T-cell (primary cell): Measurements from ENCODE around the gene LRG1. TPM values are rescaled to one million over a fixed set of nuclear protein-coding genes. Genes with fewer than 3 reads are reported as not detected.

Experiments used
- ATAC-seq, 4 experiments: fragments of 200-7000 bp in 3 of 4; fragments of 150-1000 bp in 1 of 4; cut with Tn5 transposase; replicated peaks in 1 of 4; 1 replicate in 3 of 4; 2 replicates in 1 of 4; pipeline ENCODE4 v1.10.0; 2021; ENCODE audit warnings: moderate library complexity in 3 of 4, mild to moderate bottlenecking in 2 of 4, moderate number of reproducible peaks in 1 of 4
- CTCF ChIA-PET, 2 donors: fragments of 300-600 bp; sonication (Branson Sonifier 250); formaldehyde crosslinking; loops; one replicate each; lab custom pipeline; 2022; ENCODE audit warnings: antibody characterized with exemption in 2 of 2; lab: Charles Lee
- POLR2A ChIA-PET, 2 donors: fragments of 300-600 bp; sonication (Branson Sonifier 250); formaldehyde crosslinking; loops; one replicate each; lab custom pipeline; 2022; ENCODE audit warnings: antibody characterized with exemption in 2 of 2; lab: Charles Lee
- DNase-seq, 35 experiments: peaks; one replicate each; pipeline versions ENCODE4 v3.0.0 to v3.0.0-alpha.2; 2013 to 2023
- H3K27ac ChIP-seq: one replicate; pipeline ENCODE4 v1.5.1; 2013; ENCODE audit warnings: low read length
- H3K27me3 ChIP-seq, 2 experiments: replicated peaks in 1 of 2; 1 replicate in 1 of 2; 2 replicates in 1 of 2; pipeline versions ENCODE4 v1.6.1 to v1.7.0; 2013; ENCODE audit warnings: low read length in 1 of 2, mixed read lengths in 1 of 2; ENCODE audit not compliant: control insufficient read depth in 2 of 2, insufficient read depth in 2 of 2; ENCODE audit errors: extremely low read depth in 1 of 2
- H3K36me3 ChIP-seq, 2 donors: 1 replicate in 1 of 2; 2 replicates in 1 of 2; pipeline versions ENCODE4 v1.6.1 to v1.7.0; 2013; ENCODE audit warnings: low read length in 1 of 2; ENCODE audit not compliant: control insufficient read depth in 2 of 2, insufficient read depth in 1 of 2; ENCODE audit errors: extremely low read depth in 1 of 2
- H3K4me1 ChIP-seq, 2 experiments: 1 replicate in 1 of 2; 2 replicates in 1 of 2; pipeline versions ENCODE4 v1.6.1 to v1.7.0; 2013; ENCODE audit warnings: low read length in 2 of 2, mixed read lengths in 1 of 2; ENCODE audit not compliant: insufficient read depth in 2 of 2, control insufficient read depth in 1 of 2; ENCODE audit errors: extremely low read depth in 1 of 2
- H3K4me3 ChIP-seq, 2 donors: 1 replicate in 1 of 2; 2 replicates in 1 of 2; pipeline versions ENCODE4 v1.5.1 to v1.7.0; 2013; ENCODE audit warnings: mild to moderate bottlenecking in 2 of 2, low read length in 1 of 2, moderate library complexity in 1 of 2; ENCODE audit not compliant: control insufficient read depth in 1 of 2; ENCODE audit errors: extremely low read depth in 1 of 2
- H3K9me3 ChIP-seq: 2 replicates; pipeline ENCODE4 v1.7.0; 2013
- H3K27ac Mint-ChIP-seq, 2 donors: one replicate each; pipeline ENCODE4 v1.8.0; 2020 to 2021; ENCODE audit warnings: mild to moderate bottlenecking in 2 of 2, mixed read lengths in 2 of 2
- H3K27me3 Mint-ChIP-seq, 2 donors: one replicate each; pipeline ENCODE4 v1.8.0; 2021 to 2022; ENCODE audit warnings: mixed read lengths in 2 of 2
- H3K36me3 Mint-ChIP-seq: one replicate; pipeline ENCODE4 v1.8.0; 2021; ENCODE audit warnings: mixed read lengths
- H3K4me1 Mint-ChIP-seq, 3 donors: one replicate each; pipeline ENCODE4 v1.8.0; 2020 to 2022; ENCODE audit warnings: mixed read lengths in 3 of 3, mild to moderate bottlenecking in 1 of 3
- H3K4me3 Mint-ChIP-seq, 3 donors: one replicate each; pipeline ENCODE4 v1.8.0; 2020 to 2022; ENCODE audit warnings: mild to moderate bottlenecking in 3 of 3, mixed read lengths in 3 of 3, moderate library complexity in 3 of 3
- H3K9me3 Mint-ChIP-seq, 3 donors: one replicate each; pipeline ENCODE4 v1.8.0; 2020 to 2022; ENCODE audit warnings: mixed read lengths in 3 of 3
- WGBS: methylation state at CpG from one replicate; pipeline ENCODE4 v1.1.5; 2013; ENCODE audit warnings: missing lambda C conversion rate; ENCODE audit not compliant: insufficient coverage; 5-methylcytosine and 5-hydroxymethylcytosine counted together
- total RNA-seq, 35 experiments: library from RNA in 6 of 35; stranded (reverse) in 6 of 35; fragments of 120-200 nt in 1 of 35; gene quantifications; one replicate each; pipeline versions ENCODE4 v1.2.1 to v1.2.4 and lab custom pipeline; 2013 to 2026

LRG1 gene
- total RNA-seq, 5 donors from 2014 or later (not counting 1 experiment from before 2014, with no cell fraction given) = 0.13 to 0.32 (median 0.19) TPM; not detected in 2

DNA sequence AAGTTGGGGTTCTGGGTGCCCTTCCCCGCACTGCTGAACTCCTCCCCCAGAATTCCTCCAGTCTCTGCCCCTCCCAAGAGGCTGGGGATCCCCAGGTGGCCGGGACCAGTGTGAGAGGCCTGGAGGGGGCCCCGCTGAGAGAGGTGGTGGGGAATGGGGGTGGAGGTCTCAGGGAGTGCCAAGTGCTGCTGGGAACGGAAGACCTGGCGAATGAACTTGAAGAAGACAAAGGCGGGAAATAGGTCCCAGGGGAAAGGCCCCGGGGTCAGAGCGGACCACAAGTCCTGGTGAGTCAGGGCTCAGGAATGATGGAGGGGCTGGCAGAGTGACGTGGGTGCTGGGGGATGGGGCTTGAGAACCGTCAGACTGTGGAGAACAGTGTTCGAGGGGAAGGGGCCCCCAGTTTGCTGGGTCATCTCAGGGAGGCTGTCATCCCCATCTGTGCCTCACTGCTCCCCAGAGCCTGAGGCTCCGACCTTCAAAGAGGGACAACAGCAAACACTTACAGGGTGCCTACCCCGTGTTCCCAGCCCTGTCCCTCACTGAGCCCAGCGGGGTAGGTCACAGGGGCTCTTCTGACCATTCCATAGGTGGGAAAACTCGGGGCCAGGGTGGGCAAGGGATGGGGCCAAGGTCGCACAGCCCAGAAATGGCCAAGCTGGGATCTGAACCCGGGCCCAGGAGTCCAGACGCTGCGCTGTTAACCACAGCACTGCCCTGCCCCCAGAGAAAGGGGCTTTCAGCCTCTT, 35.6 kb upstream of the LRG1 start:
- Histone ChIP-seq H3K9me3 (no peaks in the 10 kb centered on the region), H3K4me3 (no peak overlapping the region), H3K27me3 (peaks cover 4 to 74% of the 10 kb centered on the region in 2 experiments), H3K4me1 (peaks cover 0 to 2% of the 10 kb centered on the region in 2 experiments), H3K36me3 (no peaks in the 10 kb centered on the region), H3K27ac (no peak overlapping the region)
- H3K36me3 Mint-ChIP-seq = no peaks in the 10 kb centered on the region
- no peaks in the 10 kb centered on the region for H3K4me1 Mint-ChIP-seq
- no peak for ATAC-seq
- H3K4me3 Mint-ChIP-seq = no peak overlapping the region
- H3K27ac Mint-ChIP-seq = no peak overlapping the region
- no peak for DNase-seq
- H3K9me3 Mint-ChIP-seq = no peaks in the 10 kb centered on the region
- POLR2A ChIA-PET = no interaction called here
- 38% methylated on average over 14 of the region's 19 CpGs for WGBS
- peaks cover 22 to 55% of the 10 kb centered on the region in 2 donors for H3K27me3 Mint-ChIP-seq
- CTCF ChIA-PET = interaction anchor here (0.6 to 1.1 kb wide), 3 partner anchors 18 to 886 kb away, joined by 3 to 4 read pairs (median 4); no protein-coding TSS in a partner anchor

DNA sequence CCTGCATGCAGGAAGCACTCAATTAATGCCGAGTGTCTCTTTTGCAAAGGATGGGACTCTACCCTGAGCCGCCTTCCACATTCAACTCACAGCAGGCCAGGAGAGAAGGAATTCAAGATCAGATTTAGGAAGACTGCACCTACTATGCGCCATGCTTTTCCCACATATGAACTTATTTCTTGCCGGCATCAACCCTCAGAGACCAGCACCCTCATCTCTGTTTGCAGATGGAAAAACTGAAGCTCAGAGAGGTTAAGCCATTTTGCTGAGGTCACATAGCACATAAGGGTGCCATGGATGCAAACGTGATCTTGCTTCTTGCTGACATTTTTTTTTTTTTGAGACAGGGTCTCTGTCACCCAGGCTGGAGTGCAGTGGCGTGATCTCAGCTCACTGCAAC, 33.8 kb upstream of the LRG1 start:
- Histone ChIP-seq H3K9me3 (no peaks in the 10 kb centered on the region), H3K36me3 (no peaks in the 10 kb centered on the region), H3K4me3 (no peak overlapping the region), H3K4me1 (no peaks in the 10 kb centered on the region), H3K27ac (no peak overlapping the region), H3K27me3 (peaks cover 1 to 57% of the 10 kb centered on the region in 2 experiments)
- no peak for ATAC-seq
- no peak for DNase-seq
- Mint-ChIP-seq H3K27ac (no peak overlapping the region), H3K4me1 (no peaks in the 10 kb centered on the region), H3K36me3 (no peaks in the 10 kb centered on the region), H3K9me3 (no peaks in the 10 kb centered on the region), H3K4me3 (no peak overlapping the region), H3K27me3 (peaks cover 13 to 39% of the 10 kb centered on the region in 2 donors)
- 71% methylated on average over 3 of the region's 6 CpGs for WGBS
- ChIA-PET POLR2A (no interaction called here), CTCF (no interaction called here)

DNA sequence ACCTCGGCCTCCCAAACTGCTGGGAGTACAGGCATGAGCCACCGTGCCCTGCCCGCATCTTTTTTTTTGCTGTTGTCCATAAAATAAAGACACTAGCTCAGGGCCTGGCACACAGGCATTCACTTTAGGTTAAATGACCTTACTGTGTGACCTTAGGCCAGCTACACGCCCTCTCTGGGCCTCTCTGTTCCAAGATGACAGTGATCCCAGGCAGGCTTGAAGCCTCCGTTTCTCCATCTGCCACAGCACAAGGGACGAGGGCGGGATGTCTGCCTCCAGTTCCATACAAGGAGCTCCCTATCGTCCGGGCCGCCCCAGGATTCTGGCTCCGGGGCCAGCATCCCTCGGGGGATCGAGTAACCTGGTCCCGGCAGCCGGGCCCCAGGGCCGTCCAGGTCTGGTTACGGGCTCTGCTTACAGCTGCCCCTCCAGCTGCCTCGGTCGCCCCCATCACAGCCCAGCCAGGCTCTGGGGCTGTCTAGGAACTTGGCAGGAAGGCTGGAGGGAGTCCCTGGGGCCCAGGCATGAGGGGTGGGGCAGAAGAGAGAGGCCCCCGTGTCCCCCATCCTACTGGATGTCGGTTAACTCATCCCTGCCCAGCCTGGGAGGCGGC, 31.6 kb upstream of the LRG1 start:
- POLR2A ChIA-PET = no interaction called here
- no peak for DNase-seq
- Mint-ChIP-seq H3K27ac (no peak overlapping the region), H3K36me3 (no peaks in the 10 kb centered on the region), H3K4me3 (no peak overlapping the region), H3K27me3 (peaks cover 12 to 30% of the 10 kb centered on the region in 2 donors), H3K9me3 (no peaks in the 10 kb centered on the region), H3K4me1 (no peaks in the 10 kb centered on the region)
- WGBS = 85% methylated on average over 17 of the region's 22 CpGs
- H3K27ac ChIP-seq = no peak overlapping the region
- CTCF ChIA-PET = interaction anchor here in 1 of 2 donors (0.6 kb wide), 1 partner anchor 22 kb away, joined by 4 read pairs; no protein-coding TSS in a partner anchor
- ATAC-seq = no peak
- no peaks in the 10 kb centered on the region for H3K4me1 ChIP-seq
- no peak overlapping the region for H3K4me3 ChIP-seq
- H3K27me3 ChIP-seq = peaks cover 0 to 49% of the 10 kb centered on the region in 2 experiments
- H3K9me3 ChIP-seq = no peaks in the 10 kb centered on the region
- no peaks in the 10 kb centered on the region for H3K36me3 ChIP-seq

DNA sequence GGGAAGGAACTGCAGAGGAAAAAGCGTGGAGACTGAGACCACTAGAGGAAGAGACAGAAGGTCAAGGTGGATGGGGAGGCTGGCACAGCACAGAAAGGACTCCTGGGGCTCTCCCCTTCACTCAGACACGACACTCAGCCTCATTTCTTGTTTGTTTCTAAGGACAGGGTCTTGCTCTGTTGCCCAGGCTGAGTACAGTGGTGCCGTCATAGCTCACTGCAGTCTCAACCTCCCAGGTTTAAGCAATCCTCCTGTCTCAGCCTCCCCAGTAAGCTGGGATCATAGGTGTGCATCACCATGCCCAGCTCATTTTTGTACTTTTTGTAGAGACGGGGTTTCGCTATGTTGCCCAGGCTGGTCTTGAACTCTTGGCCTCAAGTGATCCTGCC, 31.1 kb upstream of the LRG1 start:
- DNase-seq = no peak
- ChIA-PET CTCF (interaction anchor here in 1 of 2 donors (0.6 kb wide), 1 partner anchor 23 kb away, joined by 4 read pairs; no protein-coding TSS in a partner anchor), POLR2A (no interaction called here)
- Mint-ChIP-seq H3K27me3 (peaks cover 7 to 25% of the 10 kb centered on the region in 2 donors), H3K4me1 (no peaks in the 10 kb centered on the region), H3K9me3 (no peaks in the 10 kb centered on the region), H3K36me3 (no peaks in the 10 kb centered on the region), H3K4me3 (no peak overlapping the region), H3K27ac (no peak overlapping the region)
- Histone ChIP-seq H3K4me1 (no peaks in the 10 kb centered on the region), H3K27me3 (peaks cover 0 to 48% of the 10 kb centered on the region in 2 experiments), H3K9me3 (no peaks in the 10 kb centered on the region), H3K27ac (no peak overlapping the region), H3K36me3 (no peaks in the 10 kb centered on the region), H3K4me3 (no peak overlapping the region)
- no peak for ATAC-seq
- 76% methylated on average over 4 of the region's 5 CpGs for WGBS

DNA sequence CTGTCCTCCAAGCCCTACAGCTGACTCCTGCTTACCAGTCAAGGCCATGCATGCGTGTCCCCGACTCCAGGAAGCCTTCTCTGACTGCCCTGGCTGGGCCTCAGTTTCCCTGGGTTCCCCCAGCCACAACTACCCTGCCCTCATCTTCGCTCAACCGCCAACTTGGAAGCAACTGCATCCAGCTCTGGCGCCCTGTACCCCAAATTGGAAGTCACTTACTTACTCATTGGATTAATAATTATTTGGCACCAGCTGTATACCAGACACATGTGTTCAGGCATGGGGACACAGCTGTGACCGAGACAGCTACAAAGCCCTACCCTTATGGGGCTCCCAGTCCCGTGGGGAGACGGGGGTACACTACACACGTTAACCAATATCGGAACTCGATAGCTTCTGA, 30.6 kb upstream of the LRG1 start:
- Histone ChIP-seq H3K36me3 (no peaks in the 10 kb centered on the region), H3K4me3 (no peak overlapping the region), H3K4me1 (no peaks in the 10 kb centered on the region), H3K27me3 (peaks cover 0 to 42% of the 10 kb centered on the region in 2 experiments), H3K27ac (no peak overlapping the region), H3K9me3 (no peaks in the 10 kb centered on the region)
- POLR2A ChIA-PET = no interaction called here
- no peaks in the 10 kb centered on the region for H3K36me3 Mint-ChIP-seq
- peaks cover 5 to 20% of the 10 kb centered on the region in 2 donors for H3K27me3 Mint-ChIP-seq
- WGBS = 85% methylated on average over 11 of the region's 11 CpGs
- no peak overlapping the region for H3K27ac Mint-ChIP-seq
- no peaks in the 10 kb centered on the region for H3K4me1 Mint-ChIP-seq
- no peak overlapping the region for H3K4me3 Mint-ChIP-seq
- DNase-seq (no peak), ATAC-seq (no peak)
- CTCF ChIA-PET = interaction anchor here in 1 of 2 donors (0.6 kb wide), 1 partner anchor 23 kb away, joined by 4 read pairs; no protein-coding TSS in a partner anchor
- no peaks in the 10 kb centered on the region for H3K9me3 Mint-ChIP-seq

DNA sequence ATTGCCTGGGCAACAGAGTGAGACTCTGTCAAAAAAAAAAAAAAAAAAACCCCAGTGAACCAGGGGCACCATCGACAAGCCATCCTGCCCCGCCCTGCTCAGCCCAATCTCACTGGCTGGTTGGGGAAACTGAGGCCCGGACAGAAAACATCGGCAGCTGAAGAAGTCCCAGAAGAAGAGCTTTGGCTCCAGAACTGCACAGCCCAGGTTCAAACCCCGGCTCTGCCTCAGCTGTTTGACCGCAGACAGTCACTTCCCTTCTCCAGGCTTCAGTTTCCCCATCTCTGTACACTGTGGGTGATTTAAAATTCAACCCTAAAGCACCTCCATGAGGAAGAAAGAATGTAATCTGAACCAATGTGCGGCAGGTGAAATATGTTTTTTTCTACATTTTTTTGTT, 29.1 kb upstream of the LRG1 start:
- ATAC-seq = no peak
- no peaks in the 10 kb centered on the region for H3K4me1 Mint-ChIP-seq

More for the DNA sequence above, 29.1 kb upstream of the LRG1 start:
- peaks cover 0 to 41% of the 10 kb centered on the region in 2 experiments for H3K27me3 ChIP-seq
- ChIA-PET CTCF (no interaction called here), POLR2A (interaction anchor here in 1 of 2 donors (0.5 kb wide), 1 partner anchor 314 kb away, joined by 5 read pairs; no protein-coding TSS in a partner anchor)
- no peaks in the 10 kb centered on the region for H3K36me3 Mint-ChIP-seq
- no peaks in the 10 kb centered on the region for H3K9me3 ChIP-seq
- H3K4me1 ChIP-seq = no peaks in the 10 kb centered on the region
- DNase-seq = no peak
- no peak overlapping the region for H3K4me3 Mint-ChIP-seq
- H3K4me3 ChIP-seq = no peak overlapping the region
- WGBS = 60% methylated on average over 4 of the region's 7 CpGs
- H3K27ac Mint-ChIP-seq = no peak overlapping the region
- H3K36me3 ChIP-seq = no peaks in the 10 kb centered on the region
- H3K27ac ChIP-seq = no peak overlapping the region
- no peaks in the 10 kb centered on the region for H3K9me3 Mint-ChIP-seq
- peaks cover 5 to 9% of the 10 kb centered on the region in 2 donors for H3K27me3 Mint-ChIP-seq
